ENCODE data around the gene MEF2A. TPM values are rescaled to one million over a fixed set of nuclear protein-coding genes. Genes with fewer than 3 reads are reported as not detected.

MEF2A gene
- total and polyA plus RNA-seq, 9 donors: 25.5 to 82.7 (median 59.9) TPM

DNA sequence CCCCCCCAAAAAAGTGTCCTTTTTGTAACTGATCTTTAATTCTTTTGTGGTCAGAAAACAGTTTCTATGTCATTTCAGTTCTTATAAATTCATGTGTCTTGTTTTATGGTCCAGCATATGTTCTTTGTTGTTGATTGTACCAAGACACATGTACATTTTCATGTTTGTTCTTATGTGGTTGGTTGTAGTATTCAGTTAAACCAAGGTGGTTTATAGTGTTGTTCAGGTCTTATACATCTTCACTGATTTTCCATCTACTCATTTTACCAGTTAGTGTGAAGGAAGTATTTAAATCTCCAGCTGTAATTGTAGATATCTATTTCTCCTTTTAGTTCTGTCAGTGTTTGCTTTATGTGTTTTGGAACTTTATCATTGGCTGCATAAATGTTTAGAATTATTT, 24.0 kb downstream of the MEF2A start:
- H3K27ac ChIP-seq: no peak overlapping the region
- H3K4me3 ChIP-seq: no peak overlapping the region
- intact Hi-C loops (cut with DNase I): no loop called here
- no peaks in the 10 kb centered on the region for H3K27me3 ChIP-seq
- TF ChIP-seq, protein P1, sequence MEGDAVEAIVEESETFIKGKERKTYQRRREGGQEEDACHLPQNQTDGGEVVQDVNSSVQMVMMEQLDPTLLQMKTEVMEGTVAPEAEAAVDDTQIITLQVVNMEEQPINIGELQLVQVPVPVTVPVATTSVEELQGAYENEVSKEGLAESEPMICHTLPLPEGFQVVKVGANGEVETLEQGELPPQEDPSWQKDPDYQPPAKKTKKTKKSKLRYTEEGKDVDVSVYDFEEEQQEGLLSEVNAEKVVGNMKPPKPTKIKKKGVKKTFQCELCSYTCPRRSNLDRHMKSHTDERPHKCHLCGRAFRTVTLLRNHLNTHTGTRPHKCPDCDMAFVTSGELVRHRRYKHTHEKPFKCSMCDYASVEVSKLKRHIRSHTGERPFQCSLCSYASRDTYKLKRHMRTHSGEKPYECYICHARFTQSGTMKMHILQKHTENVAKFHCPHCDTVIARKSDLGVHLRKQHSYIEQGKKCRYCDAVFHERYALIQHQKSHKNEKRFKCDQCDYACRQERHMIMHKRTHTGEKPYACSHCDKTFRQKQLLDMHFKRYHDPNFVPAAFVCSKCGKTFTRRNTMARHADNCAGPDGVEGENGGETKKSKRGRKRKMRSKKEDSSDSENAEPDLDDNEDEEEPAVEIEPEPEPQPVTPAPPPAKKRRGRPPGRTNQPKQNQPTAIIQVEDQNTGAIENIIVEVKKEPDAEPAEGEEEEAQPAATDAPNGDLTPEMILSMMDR (IDR thresholded peaks at IDR 0.05): no peak
- TF ChIP-seq POLR2A (IDR thresholded peaks at IDR 0.05) (no peak), EP300 (IDR thresholded peaks at IDR 0.05) (no peak)
- H3K4me1 ChIP-seq (ENCODE audit: insufficient read depth): no peaks in the 10 kb centered on the region
- no peak for DNase-seq
- H3K9me3 ChIP-seq: no peaks in the 10 kb centered on the region
- H3K36me3 ChIP-seq: no peaks in the 10 kb centered on the region

DNA sequence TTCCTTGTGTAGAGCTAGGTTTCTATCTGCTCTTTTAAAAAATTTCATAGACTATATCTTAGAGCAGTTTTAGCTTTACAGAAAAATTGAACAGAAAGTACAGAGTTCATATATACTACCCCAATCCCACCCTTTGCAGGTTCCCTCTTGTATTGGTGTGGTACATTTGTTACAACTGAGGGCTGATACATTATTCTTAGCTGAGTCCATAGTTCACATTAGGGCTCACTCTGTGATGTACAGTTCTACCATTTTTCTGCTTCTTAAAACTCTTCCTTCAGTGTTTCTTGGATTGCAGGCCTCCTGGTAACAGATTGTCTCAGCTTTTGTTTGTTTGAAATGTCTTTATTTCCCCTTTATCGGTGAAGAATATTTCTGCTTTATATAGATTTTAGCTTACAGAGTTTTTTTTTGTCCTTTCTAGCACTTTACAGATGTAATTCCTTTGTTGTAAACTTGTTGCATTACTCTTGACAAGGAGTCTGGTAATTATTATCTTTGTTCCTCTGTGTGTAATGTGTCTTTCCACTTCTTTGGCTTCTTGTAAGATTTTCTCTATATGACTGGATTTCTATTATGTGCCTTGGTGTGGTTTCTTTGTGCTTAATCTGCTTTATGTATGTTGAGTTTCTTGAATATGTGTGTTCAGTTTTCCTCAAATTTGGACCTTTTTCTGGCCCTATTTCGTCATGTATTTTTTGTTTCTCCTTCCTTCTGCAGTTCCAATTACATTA, 25.3 kb downstream of the MEF2A start:
- Histone ChIP-seq H3K9me3 (no peaks in the 10 kb centered on the region), H3K4me1 (ENCODE audit: insufficient read depth) (no peaks in the 10 kb centered on the region), H3K4me3 (no peak overlapping the region), H3K27me3 (no peaks in the 10 kb centered on the region), H3K27ac (no peak overlapping the region), H3K36me3 (no peaks in the 10 kb centered on the region)
- TF ChIP-seq, protein P1 (IDR thresholded peaks at IDR 0.05): no peak
- TF ChIP-seq POLR2A (IDR thresholded peaks at IDR 0.05) (no peak), EP300 (IDR thresholded peaks at IDR 0.05) (no peak)
- DNase-seq: no peak
- WGBS, 3 donors: 91 to 93% (median 92%) methylated on average over 2 of the region's 2 CpGs
- intact Hi-C loops (cut with DNase I): no loop called here

DNA sequence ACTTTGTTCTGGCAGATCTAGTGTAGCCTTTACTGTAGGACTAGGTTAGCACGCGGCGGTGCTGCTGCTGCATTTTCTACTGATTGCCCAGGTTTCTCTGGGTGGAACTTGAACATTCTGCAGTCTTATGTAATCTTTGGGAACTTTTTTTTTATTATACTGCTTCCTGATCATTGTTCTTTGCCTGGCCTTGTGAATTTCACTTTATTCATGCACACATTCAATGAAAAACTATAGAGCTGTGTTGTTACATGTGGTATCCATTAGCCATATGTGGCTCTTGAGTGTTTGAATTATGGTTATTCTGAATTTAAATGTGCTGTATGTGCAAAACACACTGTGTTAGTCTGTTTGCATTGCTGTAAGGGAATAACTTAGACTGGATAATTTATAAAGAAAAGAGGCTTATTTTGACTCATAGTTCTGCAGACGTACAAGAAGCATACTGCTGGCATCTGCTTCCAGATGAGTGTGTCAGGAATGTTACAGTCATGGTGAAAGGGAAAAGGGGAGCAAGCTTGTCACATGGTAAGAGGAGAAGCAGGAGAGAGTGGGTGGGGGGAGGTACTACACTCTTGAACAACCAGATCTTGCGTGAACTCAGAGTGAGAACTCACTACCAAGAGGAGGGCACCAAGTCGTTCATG, 26.5 kb downstream of the MEF2A start:
- Histone ChIP-seq H3K4me1 (ENCODE audit: insufficient read depth) (no peaks in the 10 kb centered on the region), H3K36me3 (no peaks in the 10 kb centered on the region), H3K4me3 (no peak overlapping the region), H3K27me3 (no peaks in the 10 kb centered on the region), H3K9me3 (no peaks in the 10 kb centered on the region), H3K27ac (no peak overlapping the region)
- TF ChIP-seq EP300 (IDR thresholded peaks at IDR 0.05) (no peak), POLR2A (IDR thresholded peaks at IDR 0.05) (no peak)
- TF ChIP-seq, protein P1 (IDR thresholded peaks at IDR 0.05): no peak
- DNase-seq: no peak
- WGBS, 3 donors: 83 to 93% (median 92%) methylated on average over 6 of the region's 6 CpGs
- intact Hi-C loops (cut with DNase I): no loop called here

DNA sequence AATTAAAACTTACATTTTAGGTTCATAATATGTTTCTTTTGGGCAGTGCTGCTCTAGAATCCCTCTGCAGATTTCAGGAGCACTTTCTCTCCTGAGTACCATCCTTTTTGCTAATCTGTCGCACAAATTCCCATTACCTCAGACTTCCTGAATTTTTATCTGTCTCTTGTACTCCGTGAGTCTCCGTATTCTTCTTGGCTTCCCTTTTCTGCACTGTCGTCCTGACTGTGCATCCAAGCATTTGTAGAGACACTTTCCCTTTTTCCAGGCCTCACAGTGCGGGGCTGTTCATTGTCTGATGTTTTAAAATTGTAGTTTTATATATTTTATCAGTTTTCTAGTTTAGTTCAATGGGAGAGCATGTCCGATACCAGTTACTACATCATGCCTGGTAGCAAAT, 27.3 kb downstream of the MEF2A start:
- TF ChIP-seq EP300 (IDR thresholded peaks at IDR 0.05) (no peak), POLR2A (IDR thresholded peaks at IDR 0.05) (no peak)
- TF ChIP-seq, protein P1 (IDR thresholded peaks at IDR 0.05): no peak
- Histone ChIP-seq H3K27ac (no peak overlapping the region), H3K27me3 (no peaks in the 10 kb centered on the region), H3K9me3 (no peaks in the 10 kb centered on the region), H3K4me3 (no peak overlapping the region), H3K36me3 (no peaks in the 10 kb centered on the region), H3K4me1 (ENCODE audit: insufficient read depth) (no peaks in the 10 kb centered on the region)
- 91 to 96% (median 95%) methylated on average over 6 of the region's 6 CpGs for WGBS, 3 donors
- intact Hi-C loops (cut with DNase I): no loop called here
- no peak for DNase-seq
